Endothelial cell (in vitro differentiated cells): Measurements from ENCODE around the gene KIFAP3. TPM values are rescaled to one million over a fixed set of nuclear protein-coding genes. Genes with fewer than 3 reads are reported as not detected.

Experiments used
- DNase-seq: peaks from one replicate; pipeline ENCODE4 v3.0.0; 2021; ENCODE audit warnings: low spot score
- H3K27ac Mint-ChIP-seq: one replicate; pipeline ENCODE4 v1.8.0; 2021; ENCODE audit warnings: mixed read lengths, inconsistent platforms; ENCODE audit not compliant: unreplicated experiment
- H3K27me3 Mint-ChIP-seq: one replicate; pipeline ENCODE4 v1.8.0; 2021; ENCODE audit warnings: mild to moderate bottlenecking, moderate library complexity, mixed read lengths, inconsistent platforms; ENCODE audit not compliant: unreplicated experiment
- H3K36me3 Mint-ChIP-seq: one replicate; pipeline ENCODE4 v1.8.0; 2021; ENCODE audit warnings: mild to moderate bottlenecking, low read depth, mixed read lengths, inconsistent platforms; ENCODE audit not compliant: unreplicated experiment
- H3K4me1 Mint-ChIP-seq: one replicate; pipeline ENCODE4 v1.8.0; 2021; ENCODE audit warnings: mild to moderate bottlenecking, mixed read lengths, inconsistent platforms; ENCODE audit not compliant: unreplicated experiment
- H3K4me3 Mint-ChIP-seq: one replicate; pipeline ENCODE4 v1.8.0; 2021; ENCODE audit warnings: mild to moderate bottlenecking, mixed read lengths, inconsistent platforms; ENCODE audit not compliant: unreplicated experiment
- H3K9me3 Mint-ChIP-seq: one replicate; pipeline ENCODE4 v1.8.0; 2021; ENCODE audit warnings: mixed read lengths, inconsistent platforms; ENCODE audit not compliant: unreplicated experiment
- total RNA-seq: library from RNA; stranded (reverse); fragmentation: NEBNext Ultra II Directional; extraction: Animal tissue kit (Norgen Biotek cat#: 25700); gene quantifications from one replicate; pipeline ENCODE4 v1.2.1, GENCODE V29; 2021; ENCODE audit not compliant: unreplicated experiment
- TF ChIP-seq, protein P1 (sequence below): fragments of 200-600 bp; sonication (generic); IDR thresholded peaks from one replicate; pipeline ENCODE4 v1.5.0; 2021; ENCODE audit warnings: antibody characterized with exemption; ENCODE audit not compliant: unreplicated experiment

The KIFAP3 gene
- total RNA-seq, 1 donor from 2014 or later: 49.7 TPM

DNA sequence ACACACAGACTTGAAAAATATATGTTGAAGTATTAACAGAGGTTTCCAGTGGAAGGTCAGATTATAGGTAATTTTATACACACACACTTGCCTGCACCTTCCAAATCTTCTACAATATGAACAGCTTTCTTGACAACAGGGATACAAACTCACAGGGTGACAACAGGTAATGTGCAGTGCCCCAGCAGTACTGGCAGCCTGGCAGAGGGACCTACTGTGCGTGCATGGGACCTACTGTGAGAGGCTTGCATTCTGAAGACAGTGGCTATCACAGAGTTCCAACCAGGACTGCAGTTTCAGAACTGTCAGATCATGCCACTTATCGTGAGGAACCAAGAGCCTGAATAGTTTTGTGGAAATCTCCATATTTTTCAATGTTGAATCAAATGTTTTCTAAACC is 184.6 kb downstream of the KIFAP3 start:
- Mint-ChIP-seq H3K4me3 (no peak overlapping the region), H3K36me3 (peaks cover 11% of the 10 kb centered on the region), H3K4me1 (peaks cover 35% of the 10 kb centered on the region), H3K9me3 (no peaks in the 10 kb centered on the region), H3K27ac (no peak overlapping the region), H3K27me3 (peaks cover 6% of the 10 kb centered on the region)
- TF ChIP-seq, protein P1, sequence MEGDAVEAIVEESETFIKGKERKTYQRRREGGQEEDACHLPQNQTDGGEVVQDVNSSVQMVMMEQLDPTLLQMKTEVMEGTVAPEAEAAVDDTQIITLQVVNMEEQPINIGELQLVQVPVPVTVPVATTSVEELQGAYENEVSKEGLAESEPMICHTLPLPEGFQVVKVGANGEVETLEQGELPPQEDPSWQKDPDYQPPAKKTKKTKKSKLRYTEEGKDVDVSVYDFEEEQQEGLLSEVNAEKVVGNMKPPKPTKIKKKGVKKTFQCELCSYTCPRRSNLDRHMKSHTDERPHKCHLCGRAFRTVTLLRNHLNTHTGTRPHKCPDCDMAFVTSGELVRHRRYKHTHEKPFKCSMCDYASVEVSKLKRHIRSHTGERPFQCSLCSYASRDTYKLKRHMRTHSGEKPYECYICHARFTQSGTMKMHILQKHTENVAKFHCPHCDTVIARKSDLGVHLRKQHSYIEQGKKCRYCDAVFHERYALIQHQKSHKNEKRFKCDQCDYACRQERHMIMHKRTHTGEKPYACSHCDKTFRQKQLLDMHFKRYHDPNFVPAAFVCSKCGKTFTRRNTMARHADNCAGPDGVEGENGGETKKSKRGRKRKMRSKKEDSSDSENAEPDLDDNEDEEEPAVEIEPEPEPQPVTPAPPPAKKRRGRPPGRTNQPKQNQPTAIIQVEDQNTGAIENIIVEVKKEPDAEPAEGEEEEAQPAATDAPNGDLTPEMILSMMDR: no peak
- no peak for DNase-seq

DNA sequence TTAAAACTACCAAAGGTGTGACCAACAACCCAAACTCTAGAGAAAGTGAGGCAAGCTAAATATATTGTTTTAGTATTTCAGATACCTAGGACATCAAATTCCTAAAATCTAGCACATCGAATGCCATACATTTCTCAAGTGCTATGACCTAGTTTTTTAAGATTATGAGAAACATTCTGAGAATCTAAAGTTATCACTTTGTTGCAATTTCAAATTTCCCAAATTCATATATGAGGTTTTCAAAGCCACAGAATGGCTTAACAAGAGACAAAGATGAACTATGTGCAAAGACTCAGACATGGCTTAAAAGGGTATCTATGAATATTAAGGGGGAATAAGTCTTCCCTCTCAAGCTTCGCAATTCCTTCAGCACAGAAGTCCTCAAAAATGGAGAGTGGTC is 187.6 kb downstream of the KIFAP3 start:
- peaks cover 21% of the 10 kb centered on the region for H3K4me1 Mint-ChIP-seq
- no peak overlapping the region for H3K27ac Mint-ChIP-seq
- H3K27me3 Mint-ChIP-seq: peaks cover 2% of the 10 kb centered on the region
- H3K36me3 Mint-ChIP-seq: peaks cover 19% of the 10 kb centered on the region
- no peak overlapping the region for H3K4me3 Mint-ChIP-seq
- H3K9me3 Mint-ChIP-seq: no peaks in the 10 kb centered on the region
- no peak for DNase-seq
- TF ChIP-seq, protein P1: no peak

DNA sequence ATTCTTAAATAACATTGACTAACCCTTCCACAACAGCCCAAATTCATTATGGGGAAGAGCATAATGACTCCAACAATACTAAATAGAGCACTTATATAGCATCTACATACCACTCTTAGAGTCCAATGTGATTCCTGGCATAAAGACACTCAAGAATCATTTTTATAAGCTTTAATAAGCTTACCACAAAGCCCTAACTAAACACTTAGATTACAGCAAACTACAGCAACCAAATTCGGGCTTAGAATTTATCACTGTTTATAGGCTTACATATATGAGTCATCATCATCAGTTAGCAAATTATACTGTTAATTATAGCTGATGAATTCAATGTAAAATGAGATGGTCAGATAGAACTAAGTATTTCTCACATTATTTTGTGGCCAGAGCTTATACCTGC is 188.1 kb downstream of the KIFAP3 start:
- peaks cover 2% of the 10 kb centered on the region for H3K27me3 Mint-ChIP-seq
- TF ChIP-seq, protein P1: no peak
- H3K4me3 Mint-ChIP-seq: no peak overlapping the region
- no peak overlapping the region for H3K27ac Mint-ChIP-seq
- peaks cover 22% of the 10 kb centered on the region for H3K36me3 Mint-ChIP-seq
- peaks cover 19% of the 10 kb centered on the region for H3K4me1 Mint-ChIP-seq
- no peaks in the 10 kb centered on the region for H3K9me3 Mint-ChIP-seq
- no peak for DNase-seq

DNA sequence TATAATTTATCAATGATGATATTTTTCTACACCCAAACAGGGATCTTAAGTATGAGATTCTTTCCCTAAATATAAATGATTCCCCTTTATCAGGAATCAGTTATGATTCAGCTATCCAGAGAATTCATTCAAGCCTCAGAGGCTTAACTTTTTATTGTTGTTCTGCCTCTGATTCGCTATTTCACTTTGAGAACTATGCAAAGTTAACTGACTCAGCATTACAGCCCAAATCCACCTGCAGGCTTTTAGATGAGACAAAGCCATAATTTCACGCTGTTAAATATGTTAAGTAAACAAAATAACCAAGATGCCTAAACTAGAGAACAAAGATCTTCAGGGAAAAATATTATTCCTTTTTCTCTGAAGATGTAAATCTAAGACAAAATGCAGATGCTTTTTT is 189.3 kb downstream of the KIFAP3 start:
- H3K4me3 Mint-ChIP-seq: no peak overlapping the region
- TF ChIP-seq, protein P1: no peak

DNA sequence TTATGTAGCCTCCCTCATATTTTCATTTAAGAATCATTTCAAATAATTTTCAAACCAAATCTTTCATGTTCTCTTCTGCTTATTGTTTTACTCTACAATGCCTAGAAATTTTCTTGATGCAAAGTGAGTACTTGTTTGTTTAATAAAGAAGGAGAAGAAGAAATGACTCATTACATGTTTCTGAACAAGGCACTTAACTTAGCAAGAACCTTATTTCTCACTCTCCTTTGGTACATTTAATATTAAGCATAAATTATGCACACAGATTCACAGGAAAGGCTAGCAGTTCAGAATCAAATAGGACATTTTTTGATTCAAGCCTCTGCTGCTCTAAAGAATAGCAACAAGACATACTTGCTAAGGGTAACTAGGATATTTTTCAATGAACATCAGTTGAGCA is 189.9 kb downstream of the KIFAP3 start:
- TF ChIP-seq, protein P1: no peak
- peaks cover 2% of the 10 kb centered on the region for H3K27me3 Mint-ChIP-seq
- H3K9me3 Mint-ChIP-seq: no peaks in the 10 kb centered on the region
- no peak overlapping the region for H3K27ac Mint-ChIP-seq
- H3K4me3 Mint-ChIP-seq: no peak overlapping the region
- peaks cover 24% of the 10 kb centered on the region for H3K36me3 Mint-ChIP-seq
- no peak for DNase-seq
- H3K4me1 Mint-ChIP-seq: peaks cover 10% of the 10 kb centered on the region

More for the DNA sequence above, 189.3 kb downstream of the KIFAP3 start:
- H3K27ac Mint-ChIP-seq: no peak overlapping the region
- no peak for DNase-seq
- H3K36me3 Mint-ChIP-seq: peaks cover 24% of the 10 kb centered on the region
- H3K9me3 Mint-ChIP-seq: no peaks in the 10 kb centered on the region
- H3K27me3 Mint-ChIP-seq: peaks cover 2% of the 10 kb centered on the region
- H3K4me1 Mint-ChIP-seq: peaks cover 8% of the 10 kb centered on the region
